BE2C (cell line): ENCODE results near the gene C16orf86.

Experiments
- DNase-seq: peaks from one replicate; pipeline ENCODE4 v3.0.0-alpha.2; 2020
- H3K27me3 ChIP-seq: fragments of 250-450 bp; sonication (Bioruptor Pico); 2 replicates; pipeline ENCODE4 v1.5.1; 2020; ENCODE audit warnings: mild to moderate bottlenecking
- H3K36me3 ChIP-seq: fragments of 250-450 bp; sonication (Bioruptor Pico); 2 replicates; pipeline ENCODE4 v1.5.1; 2020; ENCODE audit warnings: mild to moderate bottlenecking
- H3K4me1 ChIP-seq: fragments of 250-450 bp; sonication (Bioruptor Pico); 2 replicates; pipeline ENCODE4 v1.5.1; 2020
- H3K4me3 ChIP-seq: 2 replicates; pipeline ENCODE4 v1.5.1; 2011; ENCODE audit warnings: low read depth, low read length
- H3K9me3 ChIP-seq: fragments of 250-450 bp; sonication (Bioruptor Pico); 2 replicates; pipeline ENCODE4 v1.5.1; 2020
- CTCF ChIP-seq: IDR thresholded peaks from 2 replicates; pipeline ENCODE4 v1.5.1; 2012; ENCODE audit warnings: mild to moderate bottlenecking, low read depth, low read length

C16orf86 gene

GRCh38 chr16:67648088-67648763 lies 18.4 kb upstream of the C16orf86 start:
- no peaks in the 10 kb centered on the region for H3K27me3 ChIP-seq
- DNase-seq = peak; percentile 18
- H3K4me1 ChIP-seq = 0 out of 2 replicates have a peak, but pooled peaks cover 2% of the 10 kb centered on the region
- H3K4me3 ChIP-seq = no peak overlapping the region
- no peaks in the 10 kb centered on the region; the same call in 1 of the 2 replicates for H3K36me3 ChIP-seq
- H3K9me3 ChIP-seq = no peaks in the 10 kb centered on the region
- TF ChIP-seq CTCF = no peak

DNA sequence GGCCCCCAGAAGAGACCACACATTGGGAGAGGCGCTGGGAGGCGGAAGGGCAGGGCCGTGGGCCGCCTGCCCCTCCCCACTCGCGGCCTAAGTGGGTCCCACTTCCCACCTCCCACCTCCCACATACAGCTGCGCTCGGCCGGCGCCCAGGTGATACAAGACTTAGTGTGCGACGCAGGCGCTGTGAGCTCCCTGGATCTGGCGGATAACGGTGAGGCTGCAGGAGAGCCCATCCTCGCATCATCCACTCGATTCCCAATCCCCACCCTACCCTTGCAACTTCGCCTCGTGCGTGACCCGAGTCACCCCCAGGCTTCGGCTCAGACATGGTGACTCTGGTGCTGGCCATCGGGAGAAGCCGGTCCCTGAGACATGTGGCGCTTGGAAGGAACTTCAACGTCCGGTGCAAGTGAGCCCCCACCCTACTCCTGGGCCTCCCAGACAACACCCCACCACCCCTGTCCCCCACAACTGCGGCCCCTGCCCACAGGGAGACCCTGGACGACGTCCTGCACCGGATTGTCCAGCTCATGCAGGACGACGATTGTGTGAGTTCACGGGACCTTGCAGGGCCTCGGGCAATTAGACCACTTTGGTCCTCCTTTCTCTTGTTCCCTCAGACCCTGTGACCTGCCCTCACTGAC lies 17.7 kb upstream of the C16orf86 start:
- Histone ChIP-seq H3K4me1 (0 out of 2 replicates have a peak, but pooled peaks cover 2% of the 10 kb centered on the region), H3K36me3 (no peaks in the 10 kb centered on the region; the same call in 1 of the 2 replicates), H3K9me3 (no peaks in the 10 kb centered on the region), H3K4me3 (no peak overlapping the region), H3K27me3 (no peaks in the 10 kb centered on the region)
- DNase-seq = no peak
- no peak for TF ChIP-seq CTCF

- TF ChIP-seq CTCF = no peak
- Histone ChIP-seq H3K9me3 (no peaks in the 10 kb centered on the region), H3K27me3 (no peaks in the 10 kb centered on the region), H3K4me1 (peaks cover 2% of the 10 kb centered on the region; the same call in 1 of the 2 replicates), H3K36me3 (peaks cover 4% of the 10 kb centered on the region), H3K4me3 (no peak overlapping the region)
- peak; percentile 11 for DNase-seq
These were observed 17.1 kb upstream of the C16orf86 start for GRCh38 chr16:67649494-67649931.

DNA sequence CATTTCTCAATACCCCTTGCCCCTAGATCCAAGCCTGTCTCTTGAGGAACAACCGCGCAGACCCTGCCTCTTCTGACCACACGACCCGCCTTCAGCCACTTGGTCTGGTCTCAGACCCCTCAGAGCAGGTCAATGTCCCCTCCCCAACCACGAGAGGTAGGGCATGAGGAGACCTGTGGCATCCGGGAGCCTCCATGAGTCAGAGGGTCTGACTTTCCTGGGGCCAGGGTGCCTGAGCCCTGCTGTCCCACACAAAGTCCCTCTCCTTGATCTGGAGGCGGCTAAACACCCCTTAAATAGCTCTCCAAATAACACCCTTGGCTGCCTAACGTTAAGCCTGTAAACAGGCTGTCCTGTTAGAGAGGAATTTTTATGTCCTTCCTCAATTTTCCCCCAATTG lies 16.6 kb upstream of the C16orf86 start:
- H3K4me1 ChIP-seq = peaks cover 2% of the 10 kb centered on the region; the same call in 1 of the 2 replicates
- H3K4me3 ChIP-seq = no peak overlapping the region
- no peak for TF ChIP-seq CTCF
- peaks cover 9% of the 10 kb centered on the region for H3K36me3 ChIP-seq
- no peak for DNase-seq
- no peaks in the 10 kb centered on the region for H3K9me3 ChIP-seq
- H3K27me3 ChIP-seq = no peaks in the 10 kb centered on the region

GRCh38 chr16:67651039-67651438 lies 15.6 kb upstream of the C16orf86 start:
- Histone ChIP-seq H3K4me1 (peaks cover 2% of the 10 kb centered on the region; the same call in 1 of the 2 replicates), H3K27me3 (no peaks in the 10 kb centered on the region), H3K36me3 (peaks cover 16% of the 10 kb centered on the region), H3K9me3 (no peaks in the 10 kb centered on the region), H3K4me3 (no peak overlapping the region)
- no peak for TF ChIP-seq CTCF
- no peak for DNase-seq

- H3K4me1 ChIP-seq = peaks cover 2% of the 10 kb centered on the region; the same call in 1 of the 2 replicates
- H3K9me3 ChIP-seq = no peaks in the 10 kb centered on the region
- peaks cover 19% of the 10 kb centered on the region for H3K36me3 ChIP-seq
- no peak for TF ChIP-seq CTCF
- H3K27me3 ChIP-seq = no peaks in the 10 kb centered on the region
- H3K4me3 ChIP-seq = no peak overlapping the region
- no peak for DNase-seq
These were observed 14.8 kb upstream of the C16orf86 start for GRCh38 chr16:67651847-67652246.
